Stimulated activated CD8-positive, alpha-beta memory T cell treated with anti-CD3 and anti-CD28 coated beads, Interleukin-15, amount 100 ng/mL, for 4 hours (primary cell): Measurements from ENCODE around the gene HSPA5.
A peak's percentile ranks its signal among the peaks of the same experiment; 100 is the strongest.
"Not testable (repeated sequence)": the region's sequence is repeated elsewhere in the genome, so short reads cannot be mapped to it uniquely, and the experiment has no call there.

Source experiments
- DNase-seq, 2 donors: peaks; one replicate each; pipeline ENCODE4 v3.0.0-alpha.2; 2020; ENCODE audit warnings: low read depth in 2 of 2

The HSPA5 gene

DNA sequence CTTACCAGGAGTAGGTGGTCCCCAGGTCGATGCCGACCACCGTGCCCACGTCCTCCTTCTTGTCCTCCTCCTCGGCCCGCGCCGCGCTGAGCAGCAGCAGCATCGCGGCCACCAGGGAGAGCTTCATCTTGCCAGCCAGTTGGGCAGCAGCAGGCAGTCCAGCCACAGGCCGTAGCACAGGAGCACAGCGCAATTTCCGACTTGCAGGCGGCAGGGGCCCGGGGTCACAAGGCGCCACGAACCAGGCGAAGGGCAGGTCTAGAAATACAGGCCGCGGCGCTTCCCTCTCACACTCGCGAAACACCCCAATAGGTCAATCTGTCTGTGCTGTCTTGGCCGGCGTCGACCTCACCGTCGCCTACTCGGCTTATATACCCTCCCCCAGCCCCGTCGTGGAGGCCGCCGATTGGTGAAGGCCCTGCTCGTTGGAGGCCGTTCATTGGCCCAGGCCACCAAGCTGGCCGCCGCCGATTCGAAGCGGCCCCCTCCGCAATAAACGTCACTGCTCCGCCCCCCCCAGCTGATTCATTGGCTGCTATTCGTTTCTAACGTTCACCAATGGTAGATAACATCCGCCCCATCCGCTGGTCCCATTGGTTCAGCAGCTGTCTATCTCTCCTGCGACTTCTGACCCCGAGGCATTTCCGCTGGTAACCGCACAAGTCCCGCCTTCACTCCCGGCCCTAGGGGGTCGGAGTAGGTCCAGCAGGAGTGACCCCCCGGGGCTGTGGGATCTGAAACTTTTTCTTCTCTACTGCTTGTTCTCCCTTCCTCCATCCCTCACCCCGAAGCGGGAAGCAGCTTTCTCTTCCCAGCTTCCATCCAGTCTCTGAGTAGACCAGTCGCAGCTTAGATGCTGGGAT is at the start of gene HSPA5:
Gene HSPA5 (minus strand): TSS at position 344 of the 863 bp plus-strand sequence. CDS start 217 bp downstream, at position 127.
- DNase-seq: peak; percentile 98 to 99

DNA sequence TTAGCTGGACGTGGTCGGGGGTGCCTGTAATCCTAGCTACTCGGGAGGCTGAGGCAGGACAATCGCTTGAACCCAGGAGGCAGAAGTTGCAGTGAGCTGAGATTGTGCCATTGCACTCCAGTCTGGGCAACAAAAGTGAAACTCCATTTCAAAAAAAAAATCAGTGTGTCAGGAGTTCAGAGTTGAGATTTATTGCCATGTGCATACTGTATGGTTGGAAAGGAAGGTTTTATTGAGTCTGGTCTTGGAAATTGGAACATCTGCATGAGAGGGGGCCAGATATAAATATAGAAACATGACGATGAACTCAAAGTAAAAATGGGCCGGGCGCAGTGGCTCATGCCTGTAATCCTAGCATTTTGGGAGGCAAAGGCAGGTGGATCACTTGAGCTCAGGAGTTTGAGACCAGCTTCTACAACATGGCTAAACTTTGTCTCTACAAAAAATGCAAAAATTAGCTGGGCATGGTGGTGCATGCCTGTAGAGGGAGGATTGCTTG is 45.8 kb upstream of the HSPA5 start:
- DNase-seq: not testable (repeated sequence)

DNA sequence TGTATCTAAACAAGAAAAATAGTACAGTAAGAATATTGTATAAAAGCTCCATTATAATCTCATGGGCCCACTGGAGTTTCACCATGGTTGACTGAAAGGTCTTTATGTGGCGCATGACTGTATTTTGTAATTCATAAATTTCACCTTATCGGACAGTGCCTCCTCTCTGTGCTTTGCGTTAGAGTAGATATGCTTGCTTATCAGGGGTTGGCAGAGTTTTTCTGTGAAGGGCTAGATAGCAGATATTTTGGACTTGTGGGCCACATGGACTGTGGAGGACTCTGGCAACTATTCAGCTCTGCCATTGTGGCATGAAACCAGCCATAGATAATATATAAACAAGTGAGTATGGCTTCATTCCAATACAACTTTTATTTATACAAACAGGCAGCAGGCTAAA is 43.7 kb upstream of the HSPA5 start:
- no peak for DNase-seq

DNA sequence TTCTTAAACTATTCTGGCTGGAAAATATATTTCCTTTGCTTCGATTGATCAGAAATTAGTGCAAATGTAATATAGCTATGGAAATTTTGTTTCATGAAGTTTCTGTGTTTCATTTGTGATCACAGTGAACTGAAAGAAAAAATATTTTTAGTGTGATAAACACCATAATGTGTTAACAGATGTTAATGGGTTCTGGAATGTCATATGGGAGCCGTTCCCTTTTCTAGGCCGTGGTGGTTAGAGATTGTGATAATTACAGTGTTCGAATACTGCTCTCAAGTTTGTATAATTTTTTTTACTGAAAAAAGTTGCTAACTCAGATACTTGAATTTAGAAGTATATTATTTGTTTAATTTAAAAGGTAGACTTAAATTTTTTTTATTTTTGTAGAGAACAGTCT is 39.8 kb upstream of the HSPA5 start:
- no peak for DNase-seq

DNA sequence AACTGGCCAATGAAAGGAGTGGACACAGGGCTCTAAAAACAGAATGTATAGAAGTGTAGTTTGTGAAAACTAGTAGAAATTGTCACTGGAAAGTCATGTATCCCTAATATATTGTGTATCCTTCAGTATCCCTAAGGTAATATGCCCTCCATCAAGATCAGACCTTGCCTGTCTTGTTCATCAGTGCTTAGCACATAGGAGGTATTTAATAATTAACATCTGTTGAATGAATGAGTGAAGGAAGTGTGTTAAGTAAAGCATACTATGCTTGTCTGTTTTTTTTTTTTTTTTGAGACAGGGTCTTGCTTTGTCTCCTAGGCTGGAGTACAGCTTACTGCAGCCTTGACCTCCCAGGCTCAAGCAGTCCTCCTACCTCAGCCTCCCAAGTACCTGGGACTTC is 36.3 kb upstream of the HSPA5 start:
- no peak for DNase-seq

DNA sequence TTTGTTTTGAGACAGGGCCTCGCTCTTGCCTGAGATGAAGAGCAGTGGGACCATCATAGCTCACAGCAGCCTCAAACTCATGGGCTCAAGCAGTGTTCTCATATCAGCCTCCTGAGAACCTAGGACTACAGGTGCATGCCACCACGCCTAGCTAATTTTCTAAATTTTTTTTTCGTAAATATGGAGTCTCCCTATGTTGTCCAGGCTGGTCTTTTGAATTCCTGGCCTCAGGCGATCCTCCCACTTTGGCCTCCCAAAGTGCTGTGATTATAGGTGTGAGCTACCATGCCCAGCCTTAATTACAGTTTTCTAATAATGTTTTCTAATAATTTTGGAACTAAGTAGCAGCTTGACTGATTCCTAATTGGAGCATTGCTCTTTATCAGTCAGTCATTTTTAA is 35.6 kb upstream of the HSPA5 start:
- no peak for DNase-seq

DNA sequence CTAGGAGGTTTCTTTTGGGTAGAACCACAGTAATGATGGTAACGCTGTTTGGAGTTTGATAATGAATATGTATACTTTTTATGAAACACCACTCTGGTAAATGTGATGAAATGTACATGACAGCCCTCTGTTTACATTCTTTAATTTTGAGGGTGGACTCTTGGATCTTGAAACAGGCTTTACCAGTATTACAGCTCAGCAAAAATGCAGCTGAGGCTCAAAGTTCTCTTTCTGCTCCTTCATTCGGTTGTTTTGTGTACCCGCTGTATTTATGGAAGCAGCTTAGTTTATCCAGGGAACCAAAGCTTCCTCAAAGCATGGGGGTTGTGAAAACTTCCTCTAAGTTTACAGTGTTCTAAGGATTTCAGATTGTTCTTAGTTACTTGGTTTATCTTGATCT is 31.6 kb upstream of the HSPA5 start:
- DNase-seq: no peak

DNA sequence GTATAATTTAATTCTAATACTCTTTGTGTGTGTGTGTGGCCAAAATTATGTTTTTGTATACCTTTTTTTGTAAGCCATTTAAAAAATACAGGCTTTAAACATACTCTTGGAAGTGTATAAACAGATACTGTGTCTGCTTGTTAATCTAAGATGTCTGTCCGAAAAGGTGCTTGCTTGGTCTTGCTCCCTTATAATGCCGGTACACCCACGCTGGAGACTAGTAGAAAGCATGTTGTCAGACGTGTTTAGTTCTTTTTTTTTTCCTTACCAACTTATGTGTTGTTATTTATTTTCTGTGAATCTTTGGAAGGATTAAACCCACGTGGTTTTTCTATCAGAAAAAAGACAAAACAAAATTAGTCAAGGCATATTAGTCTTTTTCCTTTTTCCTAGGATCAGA is 29.9 kb upstream of the HSPA5 start:
- DNase-seq: no peak

DNA sequence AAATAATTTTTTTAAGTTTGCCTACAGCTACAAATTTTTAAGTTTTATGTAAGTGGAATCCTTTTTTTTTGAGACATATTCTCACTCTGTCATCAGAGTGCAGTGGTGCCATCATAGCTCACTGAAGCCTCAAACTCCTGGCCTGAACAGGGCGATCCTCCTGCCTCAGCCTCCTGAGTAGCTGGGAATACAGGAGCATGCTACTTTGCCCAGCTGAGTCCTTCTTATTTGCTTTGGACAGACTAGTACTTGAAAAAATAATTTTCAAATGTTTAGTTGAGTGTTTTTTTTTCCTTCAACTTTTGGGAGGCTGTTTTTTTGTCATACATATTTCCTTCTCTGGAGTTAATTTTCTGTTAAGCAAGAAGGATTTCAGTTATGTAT is 27.9 kb upstream of the HSPA5 start:
- no peak for DNase-seq

DNA sequence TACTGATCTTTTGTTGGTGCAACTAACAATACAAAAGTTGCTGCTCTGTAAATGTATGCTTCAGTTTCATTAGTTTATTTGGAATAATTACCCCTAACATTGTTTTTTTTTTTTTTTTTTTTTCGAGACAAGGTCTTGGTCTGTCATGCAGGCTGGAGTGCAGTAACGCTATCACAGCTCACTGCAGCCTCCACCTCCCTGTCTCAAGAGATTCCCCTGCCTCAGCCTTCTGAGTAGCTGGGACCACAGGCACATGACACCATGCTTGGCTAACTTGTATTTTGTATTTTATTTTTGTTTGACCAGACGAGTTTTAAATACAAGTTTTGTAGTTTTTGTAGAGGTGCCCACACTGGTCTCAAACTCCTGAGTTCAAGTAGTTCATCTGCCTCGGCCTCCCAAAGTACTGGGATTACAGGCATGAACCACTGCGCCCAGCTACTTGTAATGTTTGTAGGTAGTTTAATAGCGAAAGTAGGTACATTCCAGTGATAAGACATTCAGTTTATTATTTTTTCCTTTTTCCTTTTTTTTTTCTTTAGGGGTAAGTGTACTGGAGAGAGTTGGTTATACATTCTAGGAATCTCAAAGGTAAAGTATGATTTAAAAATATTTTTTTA is 27.4 kb upstream of the HSPA5 start:
- no peak for DNase-seq

DNA sequence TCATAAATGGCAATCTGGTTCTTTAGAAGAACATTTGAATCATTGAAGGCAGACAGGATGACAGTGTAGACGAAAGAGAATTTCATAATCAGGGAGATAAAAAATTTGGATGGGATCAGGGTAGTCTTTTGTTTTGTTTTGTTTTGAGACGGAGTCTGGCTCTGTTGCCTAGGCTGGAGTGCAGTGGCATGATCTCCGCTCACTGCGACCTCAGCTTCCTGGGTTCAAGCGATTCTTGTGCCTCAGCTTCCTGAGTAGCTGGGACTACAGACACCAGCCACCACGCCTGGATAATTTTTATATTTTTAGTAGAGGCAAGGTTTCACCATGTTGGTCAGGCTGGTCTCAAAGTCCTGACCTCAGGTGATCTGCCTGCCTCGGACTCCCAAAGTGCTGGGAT is 22.9 kb upstream of the HSPA5 start:
- not testable (repeated sequence) for DNase-seq

DNA sequence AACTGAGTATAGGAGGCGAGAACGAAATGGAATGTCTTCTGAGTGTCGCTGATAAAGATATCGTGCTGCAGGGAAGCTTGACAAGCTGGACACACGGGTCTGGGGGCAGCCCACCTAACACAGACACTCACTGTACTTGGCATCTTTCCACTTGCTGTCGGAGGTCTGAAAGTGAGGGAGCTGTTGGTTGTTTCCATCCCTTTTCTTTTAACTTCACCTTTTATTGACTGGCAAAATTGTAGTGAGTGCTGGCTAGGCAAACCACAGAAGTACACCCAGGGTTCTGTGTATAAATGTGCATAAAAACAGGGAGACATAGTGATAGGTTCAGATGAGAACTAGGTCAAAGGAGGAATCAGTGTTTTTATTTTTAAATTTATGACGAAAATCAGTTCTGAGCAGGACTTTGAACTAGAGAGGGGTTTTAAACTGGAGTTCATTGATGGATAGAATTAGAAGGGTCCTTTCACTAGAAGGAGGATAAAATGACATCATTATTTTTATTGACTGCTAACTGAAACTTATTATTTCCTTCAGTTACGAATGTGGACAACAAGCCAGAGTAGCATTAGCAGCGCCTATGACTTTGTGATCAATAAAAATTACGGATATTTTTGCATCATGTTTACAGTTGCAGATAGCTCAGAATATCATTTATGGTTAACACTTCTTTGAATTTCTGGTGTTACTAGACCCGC is 21.3 kb upstream of the HSPA5 start:
- DNase-seq: no peak

DNA sequence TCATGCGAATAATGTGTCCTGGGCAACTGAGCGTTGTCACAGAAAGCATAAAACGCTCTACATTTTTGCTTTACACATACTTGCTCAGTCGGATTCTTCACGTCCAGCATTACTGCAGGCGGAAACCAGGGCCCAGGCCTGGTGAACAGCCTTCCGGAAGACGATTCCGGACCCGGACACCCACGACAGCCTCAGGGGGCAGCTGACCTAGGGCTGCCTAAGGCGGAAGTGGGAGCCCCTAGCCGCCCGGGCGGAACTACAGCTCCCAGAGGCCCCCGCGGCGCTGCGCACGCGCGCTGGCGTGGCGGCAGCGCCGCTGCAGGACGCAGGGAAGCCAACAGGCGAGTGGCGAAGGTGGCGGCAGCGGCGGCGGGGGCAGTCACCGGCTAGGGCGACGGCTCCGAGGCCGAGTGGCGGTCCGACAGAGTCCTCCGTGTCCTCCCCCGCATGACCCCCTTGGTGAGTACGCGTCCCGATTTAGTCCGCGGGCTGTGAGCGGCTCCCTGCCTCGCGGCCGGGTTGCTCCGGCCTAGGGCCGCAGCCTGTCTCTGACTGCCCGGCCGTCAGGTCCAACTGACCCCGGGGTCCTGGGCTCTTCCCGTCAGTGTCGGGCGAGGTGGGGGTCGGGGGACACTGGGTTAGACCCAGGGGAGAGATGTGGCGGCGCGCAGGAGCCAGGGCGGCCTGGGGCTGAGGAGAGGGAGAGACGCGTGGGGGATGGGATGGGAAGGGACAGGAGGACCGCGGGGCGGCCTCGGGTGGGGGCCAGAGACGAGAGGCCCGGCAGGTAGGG is 20.6 kb upstream of the HSPA5 start, which contains the start of gene GAPVD1:
Gene GAPVD1 (plus strand): TSS at position 326 of the 793 bp plus-strand sequence. CDS start 37,096 bp downstream, outside the sequence.
- peak; percentile 68 to 79 for DNase-seq

DNA sequence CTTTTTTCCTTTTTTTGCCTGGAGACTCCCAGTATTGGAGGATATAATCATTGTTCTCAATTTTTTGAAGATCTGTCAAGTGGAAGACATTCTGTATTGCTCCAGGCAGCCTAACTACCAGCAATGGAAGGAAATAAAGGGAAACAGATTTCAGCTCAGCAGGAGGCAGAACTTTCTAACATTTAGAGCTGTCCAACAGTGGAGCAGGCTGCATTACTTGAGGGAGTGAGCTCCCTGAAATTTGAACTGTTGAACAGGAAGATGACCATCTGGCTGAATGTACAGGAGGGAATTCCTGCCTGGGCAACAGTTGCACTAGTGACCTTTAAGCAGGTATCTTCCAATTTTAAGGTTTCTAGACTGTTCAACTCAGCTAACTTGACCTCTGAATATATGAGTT is 19.4 kb upstream of the HSPA5 start:
- no peak for DNase-seq

DNA sequence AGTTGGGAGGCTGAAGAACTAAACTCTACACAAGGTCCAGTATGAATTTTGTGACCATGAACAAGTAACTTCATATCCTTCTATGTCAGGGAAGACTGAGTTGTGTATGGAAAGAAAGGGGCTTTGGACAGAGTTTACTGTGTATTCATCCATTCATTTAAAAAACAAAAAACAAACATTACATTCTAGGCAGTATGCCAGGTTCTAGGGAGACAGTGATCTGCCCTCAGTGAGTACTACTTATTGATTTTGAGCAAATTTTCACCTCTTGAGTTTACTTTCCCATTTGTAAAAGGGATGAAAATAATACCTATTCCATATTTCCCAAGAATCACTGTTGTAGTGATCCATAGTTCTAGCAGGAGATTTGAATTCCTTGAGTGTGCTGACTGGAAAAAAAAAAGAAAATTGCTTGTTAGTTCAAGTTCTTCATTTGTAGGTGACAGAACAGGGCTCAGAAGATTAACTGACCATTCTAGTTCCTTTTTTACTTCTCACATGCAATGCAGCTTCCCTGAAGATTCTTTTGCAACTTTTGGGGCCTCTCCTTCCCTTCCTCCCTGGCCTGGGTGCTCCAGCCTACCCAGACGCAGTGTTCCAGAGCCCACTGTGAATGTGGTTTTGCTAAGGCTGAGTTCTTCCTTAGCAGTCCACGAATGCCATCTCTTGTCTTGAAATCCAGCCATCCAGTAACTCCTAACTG is 17.8 kb upstream of the HSPA5 start:
- no peak for DNase-seq

DNA sequence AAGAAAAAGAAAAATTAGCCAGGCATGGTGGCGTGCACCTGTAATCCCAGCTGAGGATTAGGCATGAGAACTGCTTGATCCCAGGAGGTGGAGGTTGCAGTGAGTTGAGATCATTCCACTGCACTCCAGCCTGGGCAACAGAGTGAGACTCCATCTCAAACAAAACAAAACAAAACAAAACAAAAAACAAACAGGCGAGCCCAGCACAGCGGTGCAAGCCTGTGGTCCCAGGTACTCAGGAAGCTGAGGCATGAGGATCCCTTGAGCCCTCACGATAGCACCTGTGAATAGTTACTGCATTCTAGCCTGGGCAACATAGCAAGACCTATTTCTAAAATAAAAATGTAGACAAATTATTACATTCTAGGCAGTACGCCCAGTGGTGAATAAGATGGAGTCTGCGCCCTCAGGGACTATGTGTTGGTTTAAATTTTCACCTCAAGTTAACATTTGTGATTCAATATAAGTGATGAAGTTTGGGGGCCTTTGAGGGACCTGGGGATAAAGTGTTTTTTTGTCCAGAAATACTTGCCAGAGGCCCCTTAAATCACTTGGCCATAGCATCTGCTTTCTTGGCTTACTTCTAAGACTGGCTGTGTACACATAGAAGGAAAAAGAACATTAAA is 17.1 kb upstream of the HSPA5 start:
- no peak for DNase-seq

DNA sequence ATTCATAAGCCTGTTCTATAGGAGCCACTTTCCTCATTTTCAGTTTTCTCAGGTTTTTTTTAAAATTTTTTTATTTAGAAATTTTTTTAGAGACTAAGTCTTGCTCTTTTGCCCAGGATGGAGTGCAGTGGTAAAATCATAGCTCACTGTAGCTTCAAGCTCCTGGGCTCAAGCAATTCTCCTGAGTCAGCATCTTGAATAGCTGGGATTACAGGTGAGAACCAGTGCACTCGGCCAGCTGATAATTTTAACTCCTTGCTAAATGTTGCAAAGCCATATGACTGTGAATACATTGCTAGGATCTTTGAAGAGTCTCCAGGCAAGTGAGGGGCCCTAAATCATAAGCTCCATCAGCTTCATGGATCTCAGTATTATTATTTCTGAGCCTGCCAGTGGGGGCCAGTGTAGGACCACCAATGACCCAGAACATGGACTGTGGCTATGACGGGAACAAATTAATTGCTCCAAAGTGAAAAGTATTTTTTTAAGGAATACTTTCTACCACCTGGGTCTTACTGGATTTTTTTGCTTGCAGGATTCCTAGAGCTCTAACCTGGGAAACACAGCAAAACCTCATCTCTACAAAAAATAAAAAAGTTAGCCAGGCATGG is 14.7 kb upstream of the HSPA5 start:
- DNase-seq: no peak

DNA sequence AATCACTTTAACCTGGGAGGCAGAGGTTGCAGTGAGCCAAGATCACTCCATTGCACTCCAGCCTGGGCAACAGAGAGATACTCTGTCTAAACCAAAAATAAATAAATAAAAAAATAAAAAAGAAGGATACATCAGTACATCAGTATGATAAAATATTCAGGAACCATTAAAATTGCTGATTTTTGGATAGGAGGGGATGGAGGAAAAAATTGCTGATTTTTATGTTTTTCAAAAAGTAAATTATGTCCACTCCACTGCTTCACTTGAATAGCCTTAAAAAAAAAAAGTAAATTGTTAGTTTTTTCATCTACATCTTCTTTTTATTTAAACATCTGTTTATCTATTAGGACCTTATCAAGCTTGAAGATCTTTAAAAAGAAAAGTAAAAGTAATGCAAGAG is 13.1 kb upstream of the HSPA5 start:
- no peak for DNase-seq

DNA sequence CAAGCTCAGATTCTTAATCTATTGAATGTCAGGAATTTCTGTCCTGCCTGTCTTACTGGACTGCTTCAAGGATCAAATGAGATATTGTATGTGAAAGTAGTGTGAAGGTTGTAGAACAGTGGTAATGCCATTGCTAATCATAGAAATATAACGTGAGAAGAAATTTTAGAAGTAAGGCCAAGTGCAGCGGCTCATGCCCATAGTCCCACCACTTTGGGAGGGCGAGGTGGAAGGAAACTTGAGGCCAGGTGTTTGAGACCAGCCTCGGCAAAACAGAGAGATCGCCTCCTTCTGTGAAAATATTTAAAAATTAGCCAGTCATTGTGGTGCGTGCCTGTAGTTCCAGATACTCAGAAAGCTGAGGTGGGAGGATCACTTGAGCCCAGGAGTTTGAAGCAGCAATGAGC is 5.1 kb upstream of the HSPA5 start:
- DNase-seq: no peak

DNA sequence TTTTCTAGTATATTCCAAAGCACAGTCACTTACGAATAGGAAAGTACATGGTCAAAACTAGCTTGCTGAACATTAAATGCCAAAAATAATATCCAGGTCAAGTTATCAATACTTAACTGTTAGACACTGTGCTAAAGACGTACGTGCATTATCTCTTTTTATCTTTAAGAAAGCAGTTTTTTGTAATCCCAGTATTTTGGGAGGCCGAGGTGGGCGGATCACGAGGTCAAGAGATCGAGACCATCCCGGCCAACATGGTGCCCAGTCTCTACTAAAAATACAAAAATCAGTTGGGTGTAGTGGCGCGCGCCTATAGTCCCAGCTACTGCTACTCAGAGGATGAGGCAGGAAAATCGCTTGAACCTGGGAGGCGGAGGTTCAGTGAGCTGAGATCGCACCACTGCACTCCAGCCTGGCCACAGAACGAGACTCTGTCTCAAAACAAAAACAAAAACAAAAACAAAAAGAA is 2.7 kb upstream of the HSPA5 start:
- DNase-seq: no peak
